HG03575 (cell line): ENCODE data around the gene ANGPTL2.

Experiments used
- ATAC-seq: cut with Tn5 transposase; IDR thresholded peaks from one replicate; pipeline ENCODE4 v1.9.1; 2021; ENCODE audit not compliant: unreplicated experiment, insufficient number of reproducible peaks, low FRiP score; ENCODE audit errors: extremely low read depth

The ANGPTL2 gene

DNA sequence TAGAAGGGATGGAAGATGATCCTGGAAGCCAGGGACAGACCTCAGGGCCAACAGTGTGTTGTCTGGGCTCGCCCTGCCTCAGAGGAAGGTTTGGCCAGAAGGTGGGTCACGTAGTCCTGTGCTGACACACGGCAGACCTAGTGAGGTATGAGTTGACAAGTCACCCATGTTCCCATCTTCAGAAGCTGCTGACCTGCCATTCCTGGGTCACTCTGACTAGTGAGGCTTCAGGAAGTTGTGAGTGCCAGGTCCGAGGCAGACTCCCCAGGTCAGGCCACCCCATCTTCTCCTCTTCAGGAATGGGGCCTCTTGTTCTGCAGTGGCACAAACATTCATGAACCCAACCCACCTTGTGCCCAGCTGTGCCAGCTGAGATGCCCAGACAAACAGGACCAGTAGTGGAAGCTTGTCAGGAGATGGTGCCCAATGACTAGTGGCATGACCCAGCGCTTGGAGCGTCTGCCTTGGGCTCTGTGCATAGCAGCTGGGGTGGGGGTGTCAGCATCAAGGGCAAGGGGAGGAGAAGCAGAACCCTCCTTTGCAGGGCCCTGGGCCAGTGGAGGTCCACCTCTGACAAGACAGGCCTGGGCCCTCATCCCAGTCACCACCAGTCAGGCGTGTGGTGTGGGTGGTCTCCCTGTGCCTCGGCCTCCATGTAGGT, 16.8 kb upstream of the ANGPTL2 start:
- no peak for ATAC-seq

DNA sequence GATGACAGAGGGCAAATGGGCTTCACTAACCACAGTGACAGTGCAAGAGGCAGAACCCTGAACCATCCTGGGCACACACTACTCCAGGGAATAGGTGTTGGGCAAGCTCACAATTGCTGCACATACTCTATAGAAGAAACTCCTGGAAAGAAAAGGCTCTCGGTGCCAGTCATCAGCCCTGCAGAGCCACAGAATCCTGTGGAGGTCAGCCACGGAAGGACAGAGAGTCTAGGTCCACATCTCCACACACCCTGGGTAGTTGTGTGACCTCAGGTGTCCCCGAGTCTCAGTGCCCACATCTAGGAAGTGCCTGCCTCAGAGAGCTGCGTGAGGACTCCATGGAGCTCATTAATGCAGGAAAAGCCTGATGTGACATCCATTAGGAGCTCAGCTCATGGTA, 16.0 kb upstream of the ANGPTL2 start:
- ATAC-seq = no peak

DNA sequence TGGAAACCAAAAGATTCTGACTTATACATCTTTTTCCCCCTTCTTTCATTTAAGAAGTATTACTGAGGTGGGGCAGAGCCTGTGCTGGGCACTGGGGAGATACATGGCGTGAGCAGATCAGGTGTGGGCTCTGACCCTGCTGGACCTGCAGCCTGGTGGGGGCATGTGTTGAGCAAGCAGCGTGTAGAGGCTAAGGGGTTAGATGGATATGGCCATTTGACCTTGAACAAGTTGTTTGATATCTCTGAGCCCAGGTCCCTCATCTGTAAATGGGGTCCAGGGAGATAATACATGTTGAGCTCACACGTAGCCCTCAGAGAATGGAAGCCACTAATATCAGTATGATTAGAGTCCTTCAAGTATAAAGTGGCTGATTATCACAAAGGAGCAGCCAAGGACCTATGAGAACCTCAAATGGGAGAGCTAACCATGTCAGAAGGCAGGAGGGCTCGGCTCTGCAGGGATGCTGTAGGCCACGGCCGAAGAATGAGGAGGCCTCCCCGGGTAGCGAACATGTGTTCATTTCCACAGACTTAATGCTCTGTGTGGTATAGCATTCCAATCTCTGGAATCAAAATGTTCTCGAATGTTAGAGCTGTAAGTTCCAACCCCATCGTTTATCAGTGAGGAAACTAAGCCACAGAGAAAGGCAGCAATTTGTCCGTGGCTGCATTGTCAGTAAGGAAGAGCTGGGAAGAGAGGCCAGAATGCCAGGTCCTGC, 15.4 kb upstream of the ANGPTL2 start:
- ATAC-seq = no peak

DNA sequence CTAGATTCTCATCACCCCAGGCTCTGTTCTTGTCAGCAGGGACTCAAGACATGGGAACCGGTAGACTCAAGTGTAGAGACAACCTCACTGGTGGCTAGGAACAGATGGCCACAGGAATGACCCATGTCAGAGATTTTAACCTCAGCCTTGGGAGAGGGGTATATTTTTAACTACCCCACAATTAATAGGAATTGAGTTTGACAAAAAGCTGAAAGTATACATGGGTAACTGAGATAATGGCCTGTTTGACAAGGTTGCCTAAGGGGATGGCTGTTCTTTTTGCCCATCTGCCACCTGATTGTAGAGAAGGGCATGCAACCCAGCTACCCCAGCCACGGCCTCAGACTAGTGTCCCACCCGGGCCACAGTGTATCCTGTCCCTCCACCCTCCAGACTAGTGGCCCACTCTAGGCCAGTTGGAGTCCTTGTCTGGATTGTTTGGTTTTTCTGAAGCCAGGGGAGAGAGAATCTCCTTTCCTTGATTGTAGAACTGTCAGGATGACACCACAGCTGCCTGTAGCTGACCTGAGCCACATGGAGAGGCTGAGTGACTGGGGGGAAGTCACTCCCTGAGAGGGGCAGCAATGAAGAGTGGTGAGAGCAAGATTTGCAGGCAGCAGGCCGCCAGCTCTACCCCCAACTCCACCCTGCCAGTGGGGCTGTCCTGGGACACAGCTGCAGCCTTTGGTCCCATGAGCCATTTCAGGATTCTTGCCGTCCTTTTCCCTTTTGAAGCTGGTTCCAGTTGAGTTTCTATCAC, 14.6 kb upstream of the ANGPTL2 start:
- ATAC-seq = no peak

DNA sequence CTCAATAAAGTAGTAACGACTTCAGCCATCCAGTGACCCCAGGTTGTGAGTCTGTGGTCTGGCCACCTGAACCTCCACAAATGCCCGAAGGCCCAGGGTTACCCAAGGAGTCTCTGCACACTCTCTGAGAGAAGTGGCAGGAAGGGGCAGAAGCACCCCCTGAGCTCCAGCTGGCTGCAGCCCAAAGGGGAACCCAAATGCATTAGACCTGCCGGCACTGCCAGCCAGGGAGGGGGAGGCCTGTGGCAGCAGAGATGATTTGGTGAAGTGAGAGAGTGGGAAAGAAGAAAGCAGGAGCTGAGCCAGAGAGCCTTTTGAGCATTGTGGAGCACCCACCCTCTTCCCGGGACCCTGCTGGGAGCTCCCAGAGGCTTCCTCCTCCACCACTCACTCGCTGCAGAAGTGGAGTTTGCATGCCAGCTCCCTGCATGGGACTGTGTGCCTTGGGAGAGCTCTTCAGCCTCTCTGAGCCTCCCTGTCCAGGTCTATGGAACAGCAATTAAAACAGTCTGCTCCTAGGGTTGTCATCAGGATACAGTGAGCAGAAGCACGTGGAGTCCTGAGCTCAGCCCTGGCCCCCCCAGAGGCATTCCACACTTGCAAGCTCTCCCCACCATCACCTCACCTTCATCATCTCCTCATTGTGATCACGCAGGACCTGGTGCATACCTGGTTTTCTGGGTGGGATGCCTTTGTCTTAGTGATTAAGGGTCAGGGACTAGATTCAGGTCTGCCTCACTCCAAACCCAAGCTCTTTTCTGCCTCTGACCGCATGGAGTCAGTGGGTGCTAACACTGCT, 13.8 kb upstream of the ANGPTL2 start:
- no peak for ATAC-seq

DNA sequence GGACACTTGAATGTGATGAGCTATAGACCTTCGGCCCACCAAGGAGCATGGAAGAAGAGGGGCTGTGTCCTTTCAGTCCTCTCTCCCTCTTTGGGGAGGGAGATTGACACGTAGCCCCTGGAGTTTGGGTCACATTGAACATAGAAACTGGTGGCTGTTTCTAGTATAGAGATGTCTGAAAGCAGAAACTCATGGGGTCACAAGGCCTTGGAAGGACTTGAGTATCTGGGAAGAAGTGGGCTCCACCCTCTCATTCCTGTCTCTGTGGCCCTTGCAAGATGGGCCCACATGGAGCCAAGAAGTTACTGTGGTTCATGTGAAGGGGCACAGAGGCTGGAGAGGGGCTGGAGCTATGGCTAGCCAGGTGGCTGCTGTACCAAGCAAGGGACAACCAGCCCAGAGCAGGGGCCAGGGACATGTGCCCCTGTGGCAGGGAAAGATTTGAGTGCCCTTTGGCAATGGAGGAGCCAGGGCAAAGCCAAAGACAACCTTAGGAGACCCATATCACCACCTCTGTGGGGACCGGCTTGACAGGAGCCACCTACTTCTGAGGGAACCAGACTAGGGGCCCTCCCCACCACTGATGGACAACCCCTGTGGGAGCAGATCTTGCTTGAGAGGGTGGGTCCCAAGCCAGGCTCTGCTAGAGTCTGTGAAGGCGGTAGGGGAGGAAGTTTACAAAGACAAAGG, 12.8 kb upstream of the ANGPTL2 start:
- no peak for ATAC-seq

DNA sequence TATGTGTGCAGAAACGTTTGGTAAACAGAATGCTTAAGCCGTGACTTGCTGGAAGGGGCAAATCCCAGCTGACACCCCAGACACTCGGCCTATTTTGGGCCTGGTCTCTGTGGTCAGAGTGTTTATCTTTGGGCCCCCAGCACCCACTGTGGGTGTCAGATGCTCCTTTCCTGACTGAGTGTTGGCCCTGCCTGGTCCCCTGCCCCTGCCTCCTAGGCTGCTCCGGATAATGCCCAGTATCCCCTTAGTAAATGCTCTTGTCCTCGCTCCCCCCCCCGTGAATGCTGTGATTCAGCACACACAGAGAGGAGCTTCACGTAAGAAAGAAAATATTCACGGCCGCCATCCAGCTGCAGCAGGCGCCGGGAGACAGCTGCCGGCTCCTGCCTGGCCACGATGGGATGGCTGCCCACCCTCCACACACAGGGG, 11.3 kb upstream of the ANGPTL2 start:
- ATAC-seq = no peak

DNA sequence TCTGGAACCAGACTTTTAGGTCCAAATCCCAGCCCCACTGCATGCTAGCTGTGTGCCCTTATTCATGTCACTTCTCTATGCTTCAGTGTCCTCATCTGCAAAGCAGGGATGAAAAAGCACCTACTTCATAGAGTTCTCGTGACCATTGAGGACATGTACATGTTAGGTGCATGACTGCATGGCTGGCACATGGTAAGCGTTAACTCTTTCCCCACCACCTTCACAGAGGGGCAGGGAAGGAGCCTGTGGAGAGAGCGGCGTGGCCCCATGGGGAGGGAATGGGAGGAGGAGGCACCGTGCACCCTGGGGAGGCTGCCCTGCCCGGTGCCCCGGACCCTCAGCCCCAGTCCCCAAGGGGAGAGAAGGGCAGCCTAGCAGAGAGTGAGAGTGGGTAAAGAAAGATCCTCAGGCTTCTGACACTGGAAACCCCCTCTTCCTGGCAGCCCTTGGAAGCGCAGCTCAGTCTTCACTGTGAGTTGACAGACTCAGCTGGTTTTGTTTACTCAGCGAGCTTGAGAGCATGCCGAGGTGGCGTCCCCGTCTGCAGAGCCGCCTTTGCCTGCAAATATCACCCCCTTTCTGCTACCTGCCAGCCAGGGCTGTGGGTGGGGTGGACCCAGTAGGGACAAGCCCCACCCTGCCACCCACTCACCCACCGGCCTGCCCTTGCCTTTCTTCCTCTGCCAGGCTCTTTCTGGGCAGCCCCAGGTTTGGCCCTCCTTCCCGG, 10.6 kb upstream of the ANGPTL2 start:
- no peak for ATAC-seq

DNA sequence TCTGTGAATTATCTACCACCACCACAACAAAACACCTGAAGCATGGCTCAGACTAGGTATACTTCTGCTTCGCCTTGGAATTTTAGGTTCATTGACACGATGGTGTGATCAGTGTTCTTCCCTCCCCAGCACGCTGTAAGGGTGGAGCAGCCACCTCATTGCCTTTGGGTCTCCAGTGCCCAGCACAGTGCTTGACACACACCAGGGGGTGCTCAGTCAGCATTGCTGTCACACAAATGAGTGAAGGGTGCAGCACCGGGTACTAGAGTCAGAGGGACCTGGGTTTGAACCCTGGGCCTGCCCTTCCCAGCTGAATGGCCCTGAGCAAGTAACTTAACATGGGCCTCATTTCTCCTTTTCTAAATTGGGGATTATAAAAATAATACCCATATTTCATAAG, 9.9 kb upstream of the ANGPTL2 start:
- no peak for ATAC-seq

DNA sequence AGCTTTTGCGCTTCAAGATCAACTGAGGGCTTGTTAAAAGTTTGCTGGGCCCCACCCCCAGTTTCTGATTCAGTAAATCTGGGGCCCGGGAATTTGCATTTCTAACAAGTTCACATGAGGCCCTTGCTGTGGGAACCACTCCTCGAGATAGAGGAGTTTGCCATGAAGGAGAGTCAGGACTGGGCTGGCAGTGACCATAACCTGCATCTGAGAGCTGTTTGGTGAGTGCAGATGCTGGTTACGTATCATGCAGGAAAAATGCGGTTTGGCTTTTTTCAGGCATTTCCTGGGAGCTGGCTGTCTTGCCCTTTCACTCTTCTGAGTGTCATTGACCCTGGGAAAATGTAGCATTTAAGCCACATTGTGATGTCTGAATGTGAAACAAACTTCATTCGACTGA, 9.4 kb upstream of the ANGPTL2 start:
- ATAC-seq = no peak

DNA sequence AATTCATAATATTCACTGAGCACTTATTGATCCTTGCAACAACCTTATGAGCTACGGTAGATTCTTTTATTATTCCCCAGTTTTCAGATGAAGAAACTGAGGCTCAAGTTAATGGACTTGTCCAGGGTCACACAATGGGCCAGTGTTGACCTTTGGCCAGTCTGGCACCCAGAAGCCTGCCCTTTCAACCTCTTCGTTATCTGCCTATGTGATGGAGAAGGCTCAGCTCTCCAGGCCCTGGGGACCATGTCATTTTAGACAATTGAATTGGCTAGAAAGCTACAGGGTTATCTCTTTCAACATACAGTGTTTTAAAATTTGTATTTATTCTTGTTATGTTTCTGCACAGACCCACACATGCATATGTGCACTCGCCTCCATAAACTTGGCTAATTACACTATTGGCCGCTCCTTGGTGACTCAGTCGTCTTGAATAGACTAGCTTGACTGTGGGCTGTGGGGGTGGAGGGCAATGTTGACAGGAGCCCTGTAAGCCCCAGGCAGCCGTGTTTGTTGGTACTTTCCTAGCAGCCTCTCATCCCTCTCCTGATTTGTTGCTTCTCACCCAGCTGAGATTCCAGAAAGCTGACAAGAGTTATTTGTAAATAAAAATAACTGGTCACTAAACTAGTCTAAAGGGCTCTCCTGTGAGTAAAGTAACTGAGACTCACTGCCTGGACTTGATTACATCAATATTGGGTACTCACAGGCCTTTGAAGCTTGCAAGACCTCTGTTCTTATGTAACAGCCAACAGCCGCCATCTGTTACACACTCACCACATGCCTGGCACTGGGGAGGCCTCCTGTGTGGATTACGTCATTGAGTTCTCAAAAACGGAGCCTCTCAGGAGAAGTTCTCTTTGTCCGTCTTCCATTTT, 8.5 kb upstream of the ANGPTL2 start:
- ATAC-seq = no peak

DNA sequence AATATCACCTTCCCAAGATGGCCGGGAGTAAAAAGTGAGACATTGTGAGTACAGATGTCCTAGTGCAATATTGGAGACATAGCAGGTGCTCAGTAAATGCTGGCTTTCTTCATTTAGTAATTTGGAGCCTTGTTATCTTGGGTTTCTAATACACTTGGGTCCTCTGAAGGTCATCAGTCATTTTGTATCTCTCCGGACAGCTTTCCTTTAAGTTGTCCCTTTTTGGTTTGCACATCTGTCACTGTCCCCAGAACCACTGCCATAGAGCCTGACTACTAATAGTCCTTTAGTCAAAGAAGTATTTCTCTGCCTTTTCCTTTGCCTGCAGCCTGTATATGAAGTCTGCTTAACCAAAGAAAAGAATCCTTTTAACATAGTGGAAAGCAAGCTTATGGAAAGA, 7.8 kb upstream of the ANGPTL2 start:
- no peak for ATAC-seq

DNA sequence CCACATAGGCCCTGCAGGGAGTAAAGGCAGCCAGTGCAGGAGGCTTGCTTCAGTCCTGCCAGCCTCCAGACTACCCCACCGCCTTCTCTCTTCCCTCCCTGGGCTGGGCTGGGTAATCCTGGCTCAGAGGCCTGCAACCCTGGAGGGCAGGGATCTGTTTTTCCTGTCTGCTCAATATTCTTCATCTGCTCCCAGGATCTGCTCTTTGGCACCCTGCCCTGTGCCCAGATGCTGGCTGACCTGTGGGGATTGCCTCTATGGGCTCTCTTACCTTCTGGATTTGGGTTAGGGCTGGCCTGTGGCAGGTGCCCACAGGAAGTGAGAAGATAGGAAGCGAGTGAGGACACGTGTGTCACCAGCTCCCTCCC, 7.3 kb upstream of the ANGPTL2 start:
- ATAC-seq = no peak

DNA sequence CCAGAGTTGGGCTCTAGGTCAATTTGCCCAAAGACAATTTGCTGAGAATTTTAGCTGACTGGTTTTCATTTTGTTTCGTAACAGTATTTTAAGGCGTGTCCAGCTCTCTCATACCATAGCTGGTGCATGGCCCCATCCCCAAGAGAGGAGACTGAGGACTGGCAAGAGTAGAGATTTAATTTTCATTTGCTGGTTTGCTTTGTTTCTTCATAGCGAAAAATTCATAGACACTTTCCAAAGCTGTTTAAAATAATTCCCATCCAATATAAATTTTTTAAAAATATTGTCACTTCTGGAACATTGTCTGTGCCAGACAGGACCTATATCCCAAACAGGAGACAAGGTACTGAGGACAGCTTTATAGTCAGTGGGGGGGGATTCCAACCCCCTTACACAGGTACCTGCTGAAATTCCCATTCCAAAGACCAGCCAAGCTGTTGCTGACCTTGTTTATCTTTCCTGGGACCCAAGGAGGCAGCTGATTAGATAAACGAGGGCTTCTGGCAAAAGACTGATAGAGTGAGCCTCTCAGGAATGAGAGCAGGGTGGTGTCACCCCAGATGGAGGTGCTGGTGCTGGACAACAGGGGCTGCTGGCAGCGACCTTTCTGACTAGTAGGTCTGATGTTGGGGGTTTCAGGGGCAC, 6.8 kb upstream of the ANGPTL2 start:
- ATAC-seq = no peak

DNA sequence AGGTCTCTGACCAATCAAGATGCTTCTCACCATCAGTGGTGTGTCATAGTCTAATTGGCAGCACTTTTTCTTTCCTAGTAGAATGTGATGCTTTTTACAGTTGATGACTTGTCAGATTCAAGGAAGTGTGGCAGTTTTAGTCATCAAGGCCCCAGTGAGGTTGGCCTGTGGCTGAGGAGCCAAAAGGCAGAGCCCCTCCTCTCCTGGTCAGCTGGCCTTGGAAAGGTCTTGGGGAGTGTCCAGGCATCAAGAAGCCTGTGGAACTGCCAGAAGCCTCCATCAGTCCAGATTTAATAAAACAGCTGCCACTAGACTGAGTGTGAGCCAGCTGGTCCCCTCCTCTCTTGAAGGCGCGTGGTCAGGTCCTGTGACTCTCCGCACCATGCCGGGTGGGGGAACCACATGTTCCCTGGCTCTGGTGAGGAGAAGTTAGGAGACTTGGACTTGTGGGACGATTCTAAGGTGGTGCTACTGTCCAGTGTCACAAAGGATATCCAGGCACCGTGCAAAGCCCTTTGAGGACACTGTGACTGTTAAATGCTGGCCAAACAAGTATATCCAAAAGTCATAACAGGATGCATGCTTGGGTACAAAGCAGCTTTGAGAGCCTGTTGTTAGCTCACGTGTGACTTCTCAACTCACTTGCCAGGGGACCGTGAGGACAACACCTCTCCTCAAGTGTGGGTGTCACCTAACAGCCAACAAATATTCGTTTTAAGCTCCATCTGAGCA, 6.1 kb upstream of the ANGPTL2 start:
- no peak for ATAC-seq

DNA sequence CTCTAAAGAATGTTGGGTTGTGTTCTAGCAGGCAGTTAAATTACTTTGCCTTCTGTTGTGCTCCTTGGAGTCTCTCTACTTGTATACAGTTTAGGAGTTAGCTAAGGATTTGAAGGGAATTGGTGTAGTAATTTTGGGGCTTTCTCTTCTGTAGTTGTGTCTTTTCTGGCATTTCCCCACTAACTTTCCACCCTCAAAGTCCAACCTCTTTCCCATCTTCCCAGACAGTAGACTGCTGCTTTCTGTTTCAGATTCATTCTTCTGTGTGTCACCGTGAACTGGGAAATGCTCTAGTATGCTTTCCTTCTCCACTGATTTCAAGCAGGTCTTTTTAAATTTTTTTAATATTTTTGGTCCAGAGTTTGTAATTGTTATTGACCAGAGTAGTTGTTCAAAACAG, 4.5 kb upstream of the ANGPTL2 start:
- no peak for ATAC-seq
